ENCODE results near the gene CDH2.

Gene CDH2

DNA sequence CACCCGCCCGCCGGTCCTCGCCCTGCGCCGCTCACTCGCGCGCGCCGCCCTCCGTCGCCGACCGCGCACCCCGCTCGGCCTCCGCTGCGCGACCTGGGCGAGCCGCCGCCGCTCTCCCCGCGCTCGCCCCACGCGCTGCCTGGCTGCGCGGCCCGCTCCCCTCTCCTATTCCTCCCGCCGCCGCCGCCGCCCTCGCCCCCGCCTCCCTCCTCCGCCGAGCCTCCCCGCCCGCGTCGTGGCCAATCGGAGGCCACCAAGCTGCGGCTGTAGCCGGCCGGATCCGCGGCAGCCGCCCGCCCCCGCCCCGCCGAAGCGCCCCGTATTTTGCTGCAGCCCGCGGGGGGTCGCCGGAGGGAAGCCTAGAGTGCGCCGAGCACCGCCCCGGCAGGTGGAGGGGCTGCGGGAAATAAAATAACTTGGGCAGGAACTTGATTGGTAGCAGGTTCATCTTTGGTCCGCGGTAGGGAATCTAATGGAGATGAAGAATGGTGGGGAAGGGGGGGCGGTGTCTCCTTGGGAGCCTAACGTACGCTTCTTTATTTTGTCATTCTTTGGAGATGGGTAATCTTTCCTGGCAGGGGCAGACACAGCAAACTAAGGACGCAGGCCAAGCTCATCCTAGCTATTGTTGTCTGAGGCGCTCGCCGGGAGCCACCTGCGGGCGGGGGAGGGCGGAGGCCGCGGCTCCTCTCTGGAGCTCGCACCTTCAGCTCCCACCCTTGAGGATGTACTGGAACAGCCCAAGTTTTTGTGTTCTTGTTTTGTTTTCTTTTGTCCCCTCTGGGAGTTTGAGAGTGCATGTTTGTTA is 1.1 kb upstream of the CDH2 start:
- no peak overlapping the region for H3K27ac ChIP-seq
- TF ChIP-seq, protein P1, sequence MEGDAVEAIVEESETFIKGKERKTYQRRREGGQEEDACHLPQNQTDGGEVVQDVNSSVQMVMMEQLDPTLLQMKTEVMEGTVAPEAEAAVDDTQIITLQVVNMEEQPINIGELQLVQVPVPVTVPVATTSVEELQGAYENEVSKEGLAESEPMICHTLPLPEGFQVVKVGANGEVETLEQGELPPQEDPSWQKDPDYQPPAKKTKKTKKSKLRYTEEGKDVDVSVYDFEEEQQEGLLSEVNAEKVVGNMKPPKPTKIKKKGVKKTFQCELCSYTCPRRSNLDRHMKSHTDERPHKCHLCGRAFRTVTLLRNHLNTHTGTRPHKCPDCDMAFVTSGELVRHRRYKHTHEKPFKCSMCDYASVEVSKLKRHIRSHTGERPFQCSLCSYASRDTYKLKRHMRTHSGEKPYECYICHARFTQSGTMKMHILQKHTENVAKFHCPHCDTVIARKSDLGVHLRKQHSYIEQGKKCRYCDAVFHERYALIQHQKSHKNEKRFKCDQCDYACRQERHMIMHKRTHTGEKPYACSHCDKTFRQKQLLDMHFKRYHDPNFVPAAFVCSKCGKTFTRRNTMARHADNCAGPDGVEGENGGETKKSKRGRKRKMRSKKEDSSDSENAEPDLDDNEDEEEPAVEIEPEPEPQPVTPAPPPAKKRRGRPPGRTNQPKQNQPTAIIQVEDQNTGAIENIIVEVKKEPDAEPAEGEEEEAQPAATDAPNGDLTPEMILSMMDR (conservative IDR thresholded peaks at IDR 0.05) = no peak
- no peak for TF ChIP-seq ZFX (IDR thresholded peaks at IDR 0.05)

DNA sequence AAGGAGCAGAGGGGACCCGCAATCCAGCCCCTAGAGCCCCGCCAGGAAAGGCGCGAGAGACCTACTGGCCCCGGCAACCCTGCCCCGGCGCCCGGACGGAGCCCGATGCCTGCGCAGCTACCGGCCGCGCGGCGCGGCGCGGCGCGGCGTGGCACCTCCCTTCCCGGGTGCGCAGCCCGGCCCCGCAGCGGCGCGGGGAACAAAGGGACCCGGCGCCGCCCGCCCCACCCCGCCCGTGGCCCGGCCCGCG is 307 bp downstream of the CDH2 start:
- no peak overlapping the region for H3K27ac ChIP-seq
- TF ChIP-seq ZFX (IDR thresholded peaks at IDR 0.05) = no peak
- TF ChIP-seq, protein P1 (conservative IDR thresholded peaks at IDR 0.05) = no peak

DNA sequence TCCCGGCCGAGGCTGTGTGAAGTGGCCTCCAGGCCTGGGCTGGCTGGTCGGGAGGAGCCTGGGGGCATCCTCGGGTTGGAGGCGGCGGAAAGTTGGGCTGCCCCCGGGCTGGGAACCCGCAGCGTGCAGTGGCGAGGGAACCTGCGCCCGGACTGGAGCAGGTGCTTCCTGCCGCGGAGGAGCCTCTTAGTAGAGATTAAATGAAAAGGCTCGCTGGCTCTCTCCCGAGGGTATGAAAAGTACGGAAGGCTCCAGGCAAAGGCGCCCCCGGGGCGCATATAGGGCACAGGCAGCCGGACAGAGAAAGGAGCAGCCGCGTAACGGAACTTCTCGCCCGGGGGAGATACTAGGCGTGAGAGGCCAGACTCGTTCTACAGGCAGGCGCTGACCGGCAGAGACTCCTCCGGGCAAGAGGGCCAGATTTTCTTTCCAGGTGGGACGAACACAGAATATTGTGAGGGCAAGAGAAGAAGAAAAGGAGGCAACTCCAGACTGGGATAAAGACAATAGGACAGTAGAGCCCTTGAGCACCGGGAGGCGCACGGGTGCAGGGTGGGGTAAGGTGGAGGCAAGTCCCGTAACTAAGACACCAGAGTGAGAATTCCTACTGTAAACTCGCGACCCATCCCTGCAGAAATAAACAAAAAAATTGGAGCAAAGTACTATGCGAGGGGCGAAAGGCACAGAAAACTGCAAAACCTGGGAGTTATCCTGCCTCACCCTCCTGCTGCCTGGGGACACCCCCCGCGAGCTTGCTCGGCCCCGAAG is 816 bp downstream of the CDH2 start:
- TF ChIP-seq, protein P1 (conservative IDR thresholded peaks at IDR 0.05) = no peak
- no peak for TF ChIP-seq ZFX (IDR thresholded peaks at IDR 0.05)
- no peak overlapping the region for H3K27ac ChIP-seq

DNA sequence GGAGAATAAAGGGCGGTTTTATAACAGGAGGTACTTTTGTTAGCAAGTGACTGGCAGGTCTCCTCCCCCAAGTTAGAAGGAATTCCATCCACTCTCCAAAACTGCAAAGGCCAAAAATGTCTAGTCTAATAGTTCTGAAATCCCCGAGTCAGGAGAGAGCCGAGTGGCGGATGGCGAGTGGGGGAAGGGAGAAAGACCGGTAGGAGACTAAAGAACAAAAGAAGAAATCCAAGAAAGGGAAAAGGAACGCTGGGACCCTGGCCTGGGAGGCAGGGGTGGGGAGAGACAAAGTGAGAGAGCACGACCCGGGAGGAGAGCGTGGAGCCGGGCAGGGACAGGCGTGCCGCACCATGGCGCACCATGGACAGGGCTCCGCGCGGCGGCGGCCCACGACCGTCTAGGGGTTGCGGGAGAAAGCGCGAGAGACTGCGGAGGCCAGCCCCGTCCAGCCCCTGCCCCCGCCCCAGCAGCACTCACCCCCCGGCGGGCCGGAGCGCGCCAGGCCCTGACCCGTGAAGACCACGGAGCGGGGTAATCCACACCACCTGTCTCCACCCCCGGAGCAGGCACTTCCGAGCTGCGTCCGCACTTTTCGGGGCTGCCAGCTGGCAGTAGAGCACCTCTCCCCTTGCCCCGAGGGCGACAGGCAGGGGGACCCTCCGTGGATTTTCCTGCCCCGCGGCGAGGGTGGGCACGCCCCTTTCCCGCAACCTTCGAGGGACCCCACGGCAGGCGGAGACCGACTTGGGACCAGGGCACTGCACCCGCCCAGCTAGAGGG is 1.6 kb downstream of the CDH2 start:
- TF ChIP-seq, protein P1 (conservative IDR thresholded peaks at IDR 0.05) = no peak
- TF ChIP-seq ZFX (IDR thresholded peaks at IDR 0.05) = no peak
- no peak overlapping the region for H3K27ac ChIP-seq

DNA sequence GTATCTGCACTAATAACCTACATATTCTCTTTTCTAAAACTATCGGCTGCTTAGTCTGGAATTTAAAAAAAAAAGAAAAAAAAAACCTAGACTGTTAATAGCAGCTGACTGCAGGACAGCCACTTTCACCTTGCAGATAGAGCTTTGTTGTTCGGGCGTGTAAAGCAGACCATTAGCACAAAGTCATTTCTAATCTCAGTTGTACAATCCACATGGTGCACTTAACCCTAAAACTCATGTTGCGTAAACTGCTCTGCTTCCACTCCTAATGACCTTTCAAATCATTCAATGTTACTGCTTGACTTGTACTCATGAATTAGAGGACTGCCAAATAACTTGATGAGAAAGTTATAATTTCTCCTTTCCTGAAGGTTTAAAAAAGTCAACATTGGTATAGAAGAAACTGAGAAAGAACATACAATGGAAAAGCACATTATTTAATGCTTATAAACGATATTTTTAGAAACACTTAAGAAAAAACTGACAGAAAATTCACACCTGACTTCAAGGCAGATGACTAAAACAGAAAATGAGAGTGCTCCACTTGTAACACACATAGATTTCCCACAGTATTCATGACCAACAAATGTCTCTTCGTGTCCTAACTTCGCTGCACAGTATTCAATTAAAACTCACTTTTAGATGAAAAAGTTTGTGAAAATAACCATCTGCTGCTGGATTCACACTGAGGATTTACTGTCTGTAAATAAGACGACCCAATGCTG is 2.6 kb downstream of the CDH2 start:
- no peak overlapping the region for H3K27ac ChIP-seq
- TF ChIP-seq ZFX (IDR thresholded peaks at IDR 0.05) = no peak
- TF ChIP-seq, protein P1 (conservative IDR thresholded peaks at IDR 0.05) = no peak

DNA sequence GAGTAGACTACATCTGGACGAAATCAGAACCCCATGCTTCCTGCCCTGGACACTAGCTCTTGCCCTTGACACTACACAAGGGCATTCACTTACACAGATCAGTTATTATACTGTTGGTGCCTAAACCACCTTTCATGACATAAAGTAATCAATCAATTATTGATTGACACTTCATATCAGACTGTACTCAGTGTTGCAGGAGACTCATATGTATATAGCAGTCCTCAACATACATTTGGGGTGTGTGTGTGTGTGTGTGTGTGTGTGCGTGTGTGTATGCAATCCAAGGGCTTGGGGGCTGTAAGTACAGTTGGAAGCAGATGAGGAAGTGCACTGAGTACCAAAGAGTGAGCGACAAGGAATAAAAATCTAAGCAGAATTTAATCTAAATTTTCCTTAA is 5.1 kb downstream of the CDH2 start:
- TF ChIP-seq ZFX (IDR thresholded peaks at IDR 0.05) = no peak
- TF ChIP-seq, protein P1 (conservative IDR thresholded peaks at IDR 0.05) = no peak

More for the DNA sequence above, 5.1 kb downstream of the CDH2 start:
- H3K27ac ChIP-seq = no peak overlapping the region
